ENCODE results near the gene ITIH4.
"Not testable (repeated sequence)": the region's sequence is repeated elsewhere in the genome, so short reads cannot be mapped to it uniquely, and the experiment has no call there.

The ITIH4 gene

GRCh38 chr3:52783211-52783555 is 47.3 kb downstream of the ITIH4 start:
- ATAC-seq: no peak
- no peak for DNase-seq

DNA sequence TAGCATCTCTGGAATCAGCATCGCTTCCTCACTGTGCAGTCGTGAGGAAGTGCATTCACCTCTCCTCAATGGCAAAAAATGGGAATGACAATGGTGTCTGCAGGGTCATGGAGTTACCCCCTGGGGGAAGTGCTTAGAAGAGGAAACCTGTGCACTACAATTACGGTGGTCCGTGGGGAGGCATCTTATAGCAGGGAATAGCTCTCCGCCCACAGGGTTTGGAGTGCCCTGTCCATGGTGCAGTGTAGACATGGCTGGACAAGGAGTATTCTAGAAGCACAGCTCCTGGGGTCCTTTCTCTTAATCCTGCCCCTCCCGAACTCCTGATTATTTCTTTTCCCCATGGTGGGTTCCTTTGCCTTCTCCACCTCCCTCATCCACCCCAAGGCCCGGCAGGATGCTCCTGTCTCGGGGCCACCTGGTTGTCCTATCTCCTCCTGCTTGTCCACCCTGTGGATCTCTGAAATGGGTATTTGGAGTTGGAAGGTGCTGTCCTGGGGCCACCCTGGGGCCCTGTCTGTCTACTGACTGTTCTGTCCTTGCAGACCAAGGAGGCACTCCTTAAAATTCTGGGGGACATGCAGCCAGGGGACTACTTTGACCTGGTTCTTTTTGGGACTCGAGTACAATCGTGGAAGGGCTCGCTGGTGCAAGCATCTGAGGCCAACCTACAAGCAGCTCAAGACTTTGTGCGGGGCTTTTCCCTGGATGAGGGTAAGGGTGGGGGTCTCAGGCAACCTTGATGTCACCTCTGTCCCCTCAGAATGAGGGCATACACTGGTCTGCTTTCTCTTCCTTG is 47.9 kb downstream of the ITIH4 start:
- no peak for DNase-seq
- no peak for ATAC-seq

- no peak for ATAC-seq
- no peak for DNase-seq
Measured at GRCh38 chr3:52781741-52782140, 48.7 kb downstream of the ITIH4 start.

- no peak for DNase-seq
- no peak for ATAC-seq
Measured at GRCh38 chr3:52779837-52780585, 50.5 kb downstream of the ITIH4 start.

DNA sequence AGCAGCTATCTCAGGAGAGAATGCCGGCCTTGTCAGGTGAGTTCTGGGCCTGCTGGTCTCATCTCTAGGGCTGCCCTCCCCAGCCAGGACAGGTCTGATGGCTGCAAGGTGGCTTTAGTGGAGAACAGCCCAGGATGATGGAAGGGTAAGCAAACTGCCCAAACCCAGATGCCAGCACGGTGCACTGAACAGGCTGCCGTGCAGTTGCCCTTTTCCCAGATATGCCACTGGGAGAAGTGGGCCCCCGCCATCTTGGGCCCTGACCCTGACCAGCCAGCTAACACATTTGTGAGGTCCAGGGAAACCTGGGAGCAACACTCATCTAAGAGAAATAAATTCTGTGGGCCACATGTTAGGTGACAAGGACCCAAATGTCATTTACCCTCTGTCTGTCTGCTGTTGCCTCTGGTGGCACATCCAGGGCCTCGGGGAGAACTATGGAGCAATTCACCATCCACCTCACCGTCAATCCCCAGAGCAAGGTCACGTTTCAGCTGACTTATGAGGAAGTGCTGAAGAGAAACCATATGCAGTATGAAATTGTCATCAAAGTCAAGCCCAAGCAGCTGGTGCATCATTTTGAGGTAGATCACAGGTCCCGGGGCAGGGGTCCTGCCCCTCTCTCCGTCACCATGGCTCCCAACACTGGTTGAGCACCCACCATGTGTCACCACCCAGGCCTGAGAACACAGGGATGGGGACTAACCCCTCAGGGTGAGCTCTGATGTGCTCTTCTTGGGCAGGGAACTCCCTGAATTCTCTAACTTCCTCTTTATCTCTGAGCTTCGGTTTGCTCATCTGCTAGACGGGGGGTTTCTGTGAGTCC is 51.2 kb downstream of the ITIH4 start:
- DNase-seq (no peak), ATAC-seq (peak; percentile 70)

DNA sequence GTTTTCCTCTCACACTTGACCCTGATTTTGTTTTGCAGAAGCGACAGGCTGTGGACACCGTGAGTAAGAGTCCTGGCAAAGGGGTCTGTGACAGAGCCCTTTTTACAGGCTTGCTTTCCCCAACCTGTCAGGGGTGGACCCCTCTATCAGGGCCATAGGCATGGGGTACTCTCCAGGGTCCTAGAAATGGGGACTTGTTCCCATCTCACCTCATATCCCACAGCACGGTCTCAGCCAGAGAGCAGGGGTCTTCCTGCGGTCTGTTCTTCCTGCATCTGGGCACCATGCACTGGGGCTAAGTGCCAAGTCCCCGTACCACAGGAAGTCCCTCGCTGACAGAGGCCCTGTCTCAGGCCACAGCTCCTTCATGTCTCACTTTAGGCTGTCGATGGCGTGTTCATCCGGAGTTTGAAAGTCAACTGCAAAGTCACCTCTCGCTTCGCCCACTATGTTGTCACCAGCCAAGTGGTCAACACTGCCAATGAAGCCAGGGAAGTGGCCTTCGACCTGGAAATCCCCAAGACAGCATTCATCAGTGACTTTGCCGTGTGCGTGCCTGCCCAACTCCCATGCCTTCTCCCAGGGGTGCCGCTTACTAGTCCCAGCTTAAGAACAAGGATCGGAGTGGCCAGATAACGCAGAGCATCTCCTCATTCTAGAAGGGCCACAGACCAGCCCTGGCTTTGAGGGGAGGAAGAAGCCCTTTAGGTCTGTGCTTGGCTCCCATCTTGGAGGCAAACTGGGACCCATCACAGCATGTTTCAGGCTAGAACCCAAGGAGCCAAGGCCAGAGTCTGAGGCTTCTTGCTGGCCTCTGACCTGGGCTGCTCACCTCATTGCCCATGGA is 52.3 kb downstream of the ITIH4 start:
- ATAC-seq (no peak), DNase-seq (no peak)

DNA sequence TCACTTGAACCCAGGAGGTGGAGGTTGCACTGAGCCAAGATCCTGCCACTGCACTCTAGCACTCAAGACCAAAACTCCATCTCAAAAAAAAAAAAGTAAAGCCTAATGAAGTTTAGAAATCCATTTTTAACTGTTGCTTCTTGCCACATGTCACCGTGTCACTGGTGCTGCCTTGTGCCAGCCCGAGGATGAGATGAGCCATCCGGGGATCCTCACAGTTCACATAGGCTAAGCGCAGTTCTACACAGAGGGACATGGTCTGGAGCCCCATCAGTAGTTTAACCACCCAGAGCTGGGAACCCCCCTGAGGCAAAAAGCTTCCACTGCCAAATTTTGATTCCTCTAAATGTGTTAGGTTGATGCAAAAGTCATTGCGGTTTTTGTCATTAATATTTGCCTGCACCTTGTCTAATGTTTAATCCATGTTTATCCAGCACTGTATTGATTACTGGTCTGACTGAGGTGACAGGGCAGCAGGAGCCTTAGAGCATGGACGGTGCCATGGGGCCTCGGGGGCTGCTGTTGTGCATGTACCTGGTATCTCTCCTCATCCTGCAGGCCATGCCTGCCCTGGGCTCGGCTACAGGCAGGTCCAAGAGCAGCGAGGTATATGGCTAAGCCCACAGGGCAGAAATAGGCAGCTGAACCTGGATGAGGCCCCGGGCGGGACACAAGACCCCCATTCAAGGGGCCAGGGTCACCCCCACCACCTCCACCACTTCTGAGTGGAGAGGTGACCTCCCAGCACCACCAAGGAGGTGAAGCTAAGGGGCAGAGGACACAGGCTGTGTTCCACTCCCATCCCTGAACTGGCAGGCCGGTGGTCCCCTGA is 53.1 kb downstream of the ITIH4 start, which contains the start of gene ITIH1:
TSS of gene ITIH1 (plus strand) at position 473 of the 832 bp plus-strand sequence. CDS start at position 490, 17 bp downstream.
- no peak for ATAC-seq

GRCh38 chr3:52776486-52776885 is 54.0 kb downstream of the ITIH4 start:
- ATAC-seq, DNase-seq: not testable (repeated sequence)

More for the DNA sequence above, 53.1 kb downstream of the ITIH4 start, which contains the start of gene ITIH1:
- no peak for DNase-seq

DNA sequence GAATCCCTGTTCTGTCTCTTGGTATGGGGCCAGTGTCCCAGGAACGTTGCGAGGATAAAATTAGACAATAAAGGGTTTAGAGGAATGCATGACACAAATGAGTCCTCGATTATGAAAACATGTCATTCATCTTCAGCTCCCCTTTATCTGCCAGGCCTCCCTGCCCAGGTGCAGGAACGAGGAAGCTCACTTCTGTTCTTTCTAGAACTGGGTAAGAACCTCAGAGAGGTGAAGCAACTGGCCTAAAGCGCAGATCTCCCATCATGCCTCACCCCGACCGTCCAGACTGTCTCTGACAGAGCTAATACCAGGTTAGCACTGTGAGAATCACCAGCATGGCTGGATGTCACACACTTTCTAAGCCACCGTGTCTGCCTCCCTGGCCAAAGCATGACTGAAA is 54.6 kb downstream of the ITIH4 start:
- DNase-seq: no peak
- no peak for ATAC-seq

GRCh38 chr3:52774901-52775864 is 55.3 kb downstream of the ITIH4 start:
- no peak for DNase-seq
- no peak for ATAC-seq

DNA sequence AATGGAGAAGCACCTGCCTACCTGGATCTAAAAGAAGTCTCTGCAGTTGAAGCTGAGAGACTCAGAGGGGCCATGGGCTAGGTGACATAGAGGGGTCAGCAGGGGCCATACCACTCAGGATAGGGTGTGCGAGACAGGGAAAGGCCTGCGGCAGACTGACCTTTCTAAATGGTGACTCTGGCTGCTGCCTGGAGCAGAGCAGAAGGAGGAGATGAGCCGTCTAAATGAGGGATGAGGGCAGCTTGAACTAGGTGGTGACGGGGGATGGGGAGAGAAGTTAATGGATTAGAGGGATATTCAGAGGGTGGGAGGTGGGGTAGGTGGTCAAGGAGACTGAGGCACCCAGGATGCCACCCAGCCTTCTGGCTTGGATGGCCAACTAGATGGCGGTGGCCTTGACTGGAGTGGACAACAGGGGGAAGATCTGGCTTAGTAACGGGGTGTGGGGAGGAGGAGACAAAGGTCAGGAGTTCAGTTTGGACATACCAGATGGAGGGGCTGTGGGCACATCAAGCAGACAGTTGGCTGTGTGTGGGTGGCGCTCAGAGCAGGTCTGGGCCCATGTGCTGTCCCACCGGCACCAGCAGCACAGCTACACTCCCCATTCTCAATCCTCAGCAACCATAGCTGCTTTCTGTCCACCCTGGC is 56.3 kb downstream of the ITIH4 start:
- ATAC-seq (no peak), DNase-seq (no peak)

DNA sequence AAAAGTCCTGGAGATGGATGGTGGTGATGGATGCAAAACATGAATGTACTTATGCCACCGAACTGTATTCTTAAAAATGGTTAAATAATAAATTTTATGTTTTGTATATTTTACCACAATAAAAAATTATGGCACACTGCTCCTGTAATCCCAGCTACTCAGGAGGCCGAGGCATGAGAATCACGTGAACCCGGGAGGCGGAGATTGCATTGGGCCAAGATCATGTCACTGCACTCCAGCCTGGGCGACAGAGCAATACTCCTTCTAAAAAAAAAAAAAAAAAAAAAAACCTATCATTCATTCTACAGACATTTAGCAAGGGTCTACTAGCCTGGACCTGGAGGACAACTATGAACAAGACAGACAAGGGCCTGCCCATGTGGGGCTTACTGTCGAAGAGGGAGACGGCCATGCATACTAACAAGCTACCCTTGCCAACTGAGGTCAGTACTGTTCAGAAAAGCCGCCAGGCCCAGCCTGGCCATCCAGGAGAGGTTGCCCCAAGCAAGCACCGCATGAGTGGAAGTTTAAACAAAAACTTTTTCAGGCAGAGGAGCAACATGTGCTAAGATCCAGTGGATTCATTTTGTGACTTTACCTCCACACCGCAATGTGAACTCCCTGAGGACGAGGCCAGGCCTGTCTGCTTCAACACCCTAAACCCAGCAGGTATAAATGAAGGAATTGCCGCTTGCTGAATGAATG is 57.0 kb downstream of the ITIH4 start:
- ATAC-seq (no peak), DNase-seq (no peak)

DNA sequence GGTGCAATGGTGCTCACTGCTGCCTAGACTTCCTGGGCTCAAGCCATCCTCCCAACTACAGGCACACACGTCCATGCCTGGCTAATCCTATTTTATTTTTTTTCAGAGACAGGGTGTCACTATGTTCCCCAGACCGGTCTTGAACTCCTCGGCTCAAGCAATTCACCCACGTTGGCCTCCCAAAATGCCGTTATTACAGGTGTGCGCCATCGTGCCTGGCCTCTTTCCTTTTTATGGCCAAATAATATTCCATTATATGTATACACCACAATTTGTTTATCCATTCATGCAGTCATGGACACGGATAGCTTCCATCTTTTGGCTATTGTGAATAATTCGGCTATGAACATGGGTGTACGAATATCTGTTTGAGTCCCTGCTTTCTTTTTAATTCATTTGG is 58.8 kb downstream of the ITIH4 start:
- ATAC-seq (no peak), DNase-seq (no peak)

DNA sequence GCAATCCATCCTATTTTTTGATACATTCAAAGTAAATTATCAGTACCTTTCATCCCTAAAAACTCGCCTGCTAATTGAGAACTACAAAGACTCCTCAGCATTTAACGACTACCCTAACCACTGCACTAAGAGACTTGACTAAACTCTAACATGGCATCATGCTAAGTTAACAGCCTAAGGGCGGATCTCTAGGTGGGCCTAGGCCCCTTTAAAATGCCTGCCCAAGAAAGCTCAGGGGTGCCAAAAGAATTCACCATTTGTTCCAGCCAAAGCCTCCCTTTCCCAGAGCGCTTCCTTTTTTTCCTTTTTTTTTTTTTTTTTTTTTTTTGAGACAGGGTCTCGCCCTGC is 59.2 kb downstream of the ITIH4 start:
- ATAC-seq: no peak
- no peak for DNase-seq

- ATAC-seq (peak; percentile 98), DNase-seq (peak; percentile 92)
Measured at GRCh38 chr3:52770496-52771333, 59.8 kb downstream of the ITIH4 start, which contains the start of gene NEK4. TSS of gene NEK4 (minus strand) at chr3:52770940. CDS start at chr3:52770746, 194 bp downstream.

- DNase-seq (no peak), ATAC-seq (no peak)
Measured at GRCh38 chr3:52769786-52770455, 60.6 kb downstream of the ITIH4 start.

DNA sequence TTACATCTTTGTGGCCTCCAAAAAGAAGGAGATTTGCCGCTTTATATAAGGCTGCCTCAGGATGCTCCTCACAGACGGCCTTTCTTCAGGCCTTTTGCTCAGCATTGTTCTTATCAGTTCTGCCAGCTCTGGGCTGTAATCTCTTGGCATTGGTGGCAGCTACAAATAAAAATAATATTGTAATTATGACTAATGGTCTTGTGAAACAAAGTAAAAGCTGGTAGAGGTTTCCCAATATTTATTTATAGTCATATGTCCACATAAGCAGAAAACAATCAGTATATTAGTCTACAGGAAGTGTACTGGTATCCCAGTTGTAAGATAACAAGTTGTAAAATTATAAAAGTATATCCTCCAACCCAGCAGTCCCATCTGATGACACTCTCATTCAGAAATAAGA is 67.0 kb downstream of the ITIH4 start:
- no peak for ATAC-seq
- DNase-seq: no peak

All from stimulated activated naive CD8-positive, alpha-beta T cell treated with anti-CD3 and anti-CD28 coated beads, Interleukin-15, Interleukin-2, amounts not matched to agents 100 U/mL and 50 U/mL, for 24 hours (primary cell).